Lung (tissue), 12 donors: Measurements from ENCODE around the gene NPY2R. TPM values are rescaled to one million over a fixed set of nuclear protein-coding genes. Genes with fewer than 3 reads are reported as not detected.

ENCODE experiments used
- ATAC-seq: fragments of 200-7000 bp; cut with Tn5 transposase; one replicate; pipeline ENCODE4 v1.9.1; 2020; ENCODE audit warnings: moderate number of reproducible peaks; ENCODE audit not compliant: insufficient read depth, low FRiP score
- DNase-seq, 3 donors: peaks; one replicate each; pipeline ENCODE4 v3.0.0-alpha.2; 2013 to 2017
- H3K27ac ChIP-seq, 2 donors: one replicate each; pipeline ENCODE4 v1.5.1; 2013; ENCODE audit warnings: mild to moderate bottlenecking in 2 of 2, moderate library complexity in 2 of 2, control low read depth in 1 of 2, inconsistent platforms in 1 of 2, low read depth in 1 of 2, low read length in 1 of 2
- H3K27me3 ChIP-seq, 3 donors: one replicate each; pipeline ENCODE4 v1.5.1; 2013; ENCODE audit warnings: low read length in 2 of 3; ENCODE audit not compliant: control insufficient read depth in 3 of 3, insufficient read depth in 3 of 3
- H3K36me3 ChIP-seq, 4 donors: one replicate each; pipeline ENCODE4 v1.5.1; 2013; ENCODE audit warnings: low read length in 4 of 4, mild to moderate bottlenecking in 1 of 4, moderate library complexity in 1 of 4; ENCODE audit not compliant: control insufficient read depth in 4 of 4, insufficient read depth in 4 of 4
- H3K4me1 ChIP-seq, 5 donors: one replicate each; pipeline ENCODE4 v1.5.1; 2013; ENCODE audit warnings: low read length in 5 of 5, mild to moderate bottlenecking in 2 of 5, moderate library complexity in 1 of 5; ENCODE audit not compliant: control insufficient read depth in 5 of 5, insufficient read depth in 5 of 5
- H3K4me3 ChIP-seq: one replicate; pipeline ENCODE4 v1.5.1; 2013; ENCODE audit warnings: mild to moderate bottlenecking, control low read depth, moderate library complexity
- H3K9ac ChIP-seq, 2 donors: one replicate each; pipeline ENCODE4 v1.5.1; 2013; ENCODE audit warnings: low read length in 2 of 2, control low read depth in 1 of 2; ENCODE audit not compliant: insufficient read depth in 1 of 2
- H3K9me3 ChIP-seq, 4 donors: one replicate each; pipeline ENCODE4 v1.5.1; 2013; ENCODE audit warnings: low read length in 3 of 4, mild to moderate bottlenecking in 1 of 4, moderate library complexity in 1 of 4; ENCODE audit not compliant: control insufficient read depth in 4 of 4, insufficient read depth in 3 of 4
- WGBS, 2 donors: extraction: QIAGEN DNeasy Blood & Tissue Kit; methylation state at CpG; one replicate each; pipeline ENCODE4 v1.1.7; 2013; 5-methylcytosine and 5-hydroxymethylcytosine counted together
- polyA plus RNA-seq, 2 donors: library from polyadenylated mRNA; stranded (reverse); fragments of 200-250 nt; gene quantifications; one replicate each; pipeline ENCODE4 v1.2.1, GENCODE V29; 2013
- total RNA-seq, 2 donors: library from RNA; depleted of rRNA in 1 of 2; stranded (reverse); fragments of >200 nt in 1 of 2; gene quantifications; one replicate each; pipeline ENCODE4 v1.2.1, GENCODE V29; 2014 to 2021
- TF ChIP-seq, protein P1 (sequence below): IDR thresholded peaks from 2 replicates; pipeline ENCODE4 v1.5.1; 2012; ENCODE audit warnings: mild to moderate bottlenecking; ENCODE audit errors: control extremely low read depth, extremely low read depth
- donor health status: control.
- donor health status: control.
- donor health status: Bipolar disorder and iron deficiency.
- donor health status: healthy.
- donor health status: DM: yes; HTN: yes; CAD: no.

The NPY2R gene
- total and polyA plus RNA-seq, 4 donors, result 0.01 to 0.65 TPM; not detected in 2

DNA sequence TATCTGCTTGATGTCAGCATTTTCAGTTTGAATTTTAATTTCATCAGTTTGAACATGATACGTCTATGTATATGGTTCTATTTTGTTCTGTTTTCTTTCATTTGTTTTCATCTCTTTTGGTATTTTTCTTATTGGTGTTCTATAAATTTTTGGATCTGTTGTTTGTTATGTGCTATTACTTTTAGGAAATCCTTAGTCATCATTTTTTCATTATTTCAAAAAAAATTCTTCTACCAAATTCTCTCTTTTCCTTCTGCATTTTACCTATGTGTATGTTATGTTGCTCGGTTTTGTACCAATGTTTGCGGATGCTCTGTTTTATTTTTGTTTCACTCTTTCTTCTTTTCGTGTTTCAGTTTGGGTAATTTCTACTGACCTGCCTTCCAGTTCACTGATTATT is 32.8 kb downstream of the NPY2R start:
- Histone ChIP-seq H3K36me3 (no peaks in the 10 kb centered on the region), H3K4me1 (no peaks in the 10 kb centered on the region), H3K9me3 (peaks cover 0 to 2% (median 0%) of the 10 kb centered on the region in 4 donors), H3K4me3 (no peak overlapping the region), H3K27me3 (no peaks in the 10 kb centered on the region), H3K9ac (no peak overlapping the region), H3K27ac (no peak overlapping the region)
- 92 to 94% methylated on average over 4 of the region's 4 CpGs for WGBS, 2 donors
- DNase-seq (no peak), ATAC-seq (no peak)
- TF ChIP-seq, protein P1, sequence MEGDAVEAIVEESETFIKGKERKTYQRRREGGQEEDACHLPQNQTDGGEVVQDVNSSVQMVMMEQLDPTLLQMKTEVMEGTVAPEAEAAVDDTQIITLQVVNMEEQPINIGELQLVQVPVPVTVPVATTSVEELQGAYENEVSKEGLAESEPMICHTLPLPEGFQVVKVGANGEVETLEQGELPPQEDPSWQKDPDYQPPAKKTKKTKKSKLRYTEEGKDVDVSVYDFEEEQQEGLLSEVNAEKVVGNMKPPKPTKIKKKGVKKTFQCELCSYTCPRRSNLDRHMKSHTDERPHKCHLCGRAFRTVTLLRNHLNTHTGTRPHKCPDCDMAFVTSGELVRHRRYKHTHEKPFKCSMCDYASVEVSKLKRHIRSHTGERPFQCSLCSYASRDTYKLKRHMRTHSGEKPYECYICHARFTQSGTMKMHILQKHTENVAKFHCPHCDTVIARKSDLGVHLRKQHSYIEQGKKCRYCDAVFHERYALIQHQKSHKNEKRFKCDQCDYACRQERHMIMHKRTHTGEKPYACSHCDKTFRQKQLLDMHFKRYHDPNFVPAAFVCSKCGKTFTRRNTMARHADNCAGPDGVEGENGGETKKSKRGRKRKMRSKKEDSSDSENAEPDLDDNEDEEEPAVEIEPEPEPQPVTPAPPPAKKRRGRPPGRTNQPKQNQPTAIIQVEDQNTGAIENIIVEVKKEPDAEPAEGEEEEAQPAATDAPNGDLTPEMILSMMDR, result no peak

DNA sequence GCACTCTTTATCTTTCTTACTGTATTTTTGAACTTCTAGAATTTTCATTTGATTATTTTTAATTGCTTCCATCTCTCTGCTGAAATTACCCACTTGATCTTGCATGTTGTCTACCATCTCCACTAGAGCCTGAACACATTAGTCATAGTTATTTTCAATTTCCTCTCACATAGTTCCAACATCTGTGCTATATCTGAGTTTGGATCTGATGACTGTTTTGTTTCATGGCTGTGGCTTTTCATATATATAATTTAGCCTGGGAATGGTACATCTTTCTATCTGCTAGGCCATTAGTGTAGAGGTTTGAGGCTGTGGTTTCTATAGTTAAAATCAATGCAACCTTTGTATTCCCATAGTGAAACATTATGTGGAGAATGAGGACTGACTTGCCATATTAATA is 33.2 kb downstream of the NPY2R start:
- Histone ChIP-seq H3K4me3 (no peak overlapping the region), H3K27ac (no peak overlapping the region), H3K27me3 (no peaks in the 10 kb centered on the region), H3K4me1 (no peaks in the 10 kb centered on the region), H3K9me3 (peaks cover 0 to 2% (median 0%) of the 10 kb centered on the region in 4 donors), H3K9ac (no peak overlapping the region), H3K36me3 (no peaks in the 10 kb centered on the region)
- ATAC-seq, result no peak
- TF ChIP-seq, protein P1, result no peak
- no peak for DNase-seq

GRCh38 chr4:155245105-155245504 is 36.7 kb downstream of the NPY2R start:
- Histone ChIP-seq H3K36me3 (no peaks in the 10 kb centered on the region), H3K27me3 (no peaks in the 10 kb centered on the region), H3K4me3 (no peak overlapping the region), H3K9me3 (peaks cover 0 to 2% (median 0%) of the 10 kb centered on the region in 4 donors), H3K4me1 (no peaks in the 10 kb centered on the region), H3K27ac (no peak overlapping the region), H3K9ac (no peak overlapping the region)
- no peak for DNase-seq
- TF ChIP-seq, protein P1, result no peak
- ATAC-seq, result no peak
- WGBS, 2 donors, result 83 to 85% methylated on average over 4 of the region's 4 CpGs
